ENCODE measurements around the gene GNAO1. TPM values are rescaled to one million over a fixed set of nuclear protein-coding genes. Genes with fewer than 3 reads are reported as not detected.

The GNAO1 gene
- total and polyA plus RNA-seq, 9 of the 15 experiments (the other 6 are each of a cell fraction or from before 2014, with no cell fraction given): 0.07 to 0.42 (median 0.08) TPM; not detected in 5

DNA sequence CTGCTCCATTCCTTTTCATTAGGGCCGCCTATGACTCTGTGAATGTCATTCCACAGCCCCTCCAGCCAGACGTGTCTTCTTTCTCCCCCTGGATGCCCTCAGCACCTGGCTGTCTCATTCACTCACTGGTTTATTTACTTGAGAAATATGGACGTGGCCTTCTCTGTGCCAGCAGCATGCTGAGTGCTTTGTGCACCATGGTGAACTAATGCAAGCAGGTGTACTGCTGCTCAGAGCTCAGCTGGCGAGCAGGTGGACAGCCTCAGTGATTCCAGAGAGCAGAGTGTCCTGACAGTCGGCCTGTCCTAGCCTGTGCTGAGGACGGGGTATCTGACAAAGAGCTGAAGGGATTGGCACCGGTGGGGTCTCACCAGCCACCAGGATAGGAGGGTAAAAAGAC, 96.7 kb downstream of the GNAO1 start:
- TF ChIP-seq MEIS2 (IDR thresholded peaks at IDR 0.05; ENCODE audit: partially characterized antibody) (no peak), MAX (CRISPR knock-in tag; IDR thresholded peaks at IDR 0.05) (no peak), JUNB (CRISPR knock-in tag; conservative IDR thresholded peaks at IDR 0.05) (no peak)
- H4K20me1 ChIP-seq (replicated peaks; ENCODE audit: control insufficient read depth, insufficient read depth, low read length): peaks cover 26% of the 10 kb centered on the region
- H3K4me2 ChIP-seq (ENCODE audit: insufficient read depth, low read length): no peak overlapping the region
- no peaks in the 10 kb centered on the region for H3K9me1 ChIP-seq (ENCODE audit: control insufficient read depth, insufficient read depth, low read length)
- H3K27ac ChIP-seq (ENCODE audit: extremely low read depth, low read depth, low read length): no peak overlapping the region; the same call in 2 of the 3 replicates
- H3K9me3 ChIP-seq (replicated peaks; ENCODE audit: control insufficient read depth, insufficient read depth, low read depth, low read length): no peaks in the 10 kb centered on the region
- no peaks in the 10 kb centered on the region for H3K36me3 ChIP-seq (ENCODE audit: control insufficient read depth, insufficient read depth, low read length)
- H3K27me3 ChIP-seq (ENCODE audit: control insufficient read depth in 2 of 2, insufficient read depth in 2 of 2, low read length in 2 of 2): peaks cover 19 to 49% of the 10 kb centered on the region in 2 experiments
- in situ Hi-C loops (cut with MboI): no loop called here
- no peak overlapping the region for H3K9ac ChIP-seq (ENCODE audit: insufficient read depth in 1 of 2, low read depth in 2 of 2, low read length in 2 of 2)
- FAIRE-seq (no peak), ATAC-seq (no peak), DNase-seq (ENCODE audit: extremely low read depth in 1 of 4, low spot score in 3 of 4) (no peak)
- intact Hi-C loops (cut with micrococcal nuclease): no loop called here
- H2AFZ ChIP-seq (ENCODE audit: low read depth, low read length): no peak overlapping the region
- H3K79me2 ChIP-seq (ENCODE audit: control insufficient read depth, insufficient read depth, low read length): no peaks in the 10 kb centered on the region
- H3K4me1 ChIP-seq (replicated peaks in 1 of 2; ENCODE audit: control insufficient read depth in 2 of 2, insufficient read depth in 2 of 2, low read length in 2 of 2): peaks cover 4 to 7% of the 10 kb centered on the region in 2 experiments; a peak in 4 of 5 replicates
- ChIA-PET CTCF (ENCODE audit: low intra/inter-chr PET ratio) (no interaction called here), POLR2A (no interaction called here)
- BruUV-seq (replicated peaks): no TSS peak
- no peak overlapping the region for H3K4me3 ChIP-seq
- WGBS (ENCODE audit: insufficient coverage, low coverage, missing lambda C conversion rate): 3% methylated on average over 7 of the region's 7 CpGs

- ATAC-seq: no peak
- no peaks in the 10 kb centered on the region for H3K36me3 ChIP-seq (ENCODE audit: control insufficient read depth, insufficient read depth, low read length)
- H3K9me1 ChIP-seq (ENCODE audit: control insufficient read depth, insufficient read depth, low read length): no peaks in the 10 kb centered on the region
- no peaks in the 10 kb centered on the region for H3K79me2 ChIP-seq (ENCODE audit: control insufficient read depth, insufficient read depth, low read length)
- no peak overlapping the region for H3K4me3 ChIP-seq
- no peak overlapping the region for H3K9ac ChIP-seq (ENCODE audit: insufficient read depth in 1 of 2, low read depth in 2 of 2, low read length in 2 of 2)
- H3K27ac ChIP-seq (ENCODE audit: extremely low read depth, low read depth, low read length): no peak overlapping the region
- H3K4me1 ChIP-seq (replicated peaks in 1 of 2; ENCODE audit: control insufficient read depth in 2 of 2, insufficient read depth in 2 of 2, low read length in 2 of 2): peaks cover 4 to 7% of the 10 kb centered on the region in 2 experiments; a peak in 4 of 5 replicates
- peaks cover 28 to 62% of the 10 kb centered on the region in 2 experiments for H3K27me3 ChIP-seq (ENCODE audit: control insufficient read depth in 2 of 2, insufficient read depth in 2 of 2, low read length in 2 of 2)
- no peaks in the 10 kb centered on the region for H3K9me3 ChIP-seq (replicated peaks; ENCODE audit: control insufficient read depth, insufficient read depth, low read depth, low read length)
- H4K20me1 ChIP-seq (replicated peaks; ENCODE audit: control insufficient read depth, insufficient read depth, low read length): peaks cover 26% of the 10 kb centered on the region
- no peak overlapping the region for H3K4me2 ChIP-seq (ENCODE audit: insufficient read depth, low read length)
- in situ Hi-C loops (cut with MboI) (no loop called here), intact Hi-C loops (cut with micrococcal nuclease) (no loop called here)
- no peak for DNase-seq (ENCODE audit: extremely low read depth in 1 of 4, low spot score in 3 of 4)
- CTCF ChIA-PET (ENCODE audit: low intra/inter-chr PET ratio): no interaction called here
- no peak overlapping the region for H2AFZ ChIP-seq (ENCODE audit: low read depth, low read length)
- 6% methylated on average over 9 of the region's 9 CpGs for WGBS (ENCODE audit: insufficient coverage, low coverage, missing lambda C conversion rate)
- POLR2A ChIA-PET: no interaction called here
- BruUV-seq (replicated peaks): no TSS peak
- no peak for FAIRE-seq
- TF ChIP-seq, protein P1, sequence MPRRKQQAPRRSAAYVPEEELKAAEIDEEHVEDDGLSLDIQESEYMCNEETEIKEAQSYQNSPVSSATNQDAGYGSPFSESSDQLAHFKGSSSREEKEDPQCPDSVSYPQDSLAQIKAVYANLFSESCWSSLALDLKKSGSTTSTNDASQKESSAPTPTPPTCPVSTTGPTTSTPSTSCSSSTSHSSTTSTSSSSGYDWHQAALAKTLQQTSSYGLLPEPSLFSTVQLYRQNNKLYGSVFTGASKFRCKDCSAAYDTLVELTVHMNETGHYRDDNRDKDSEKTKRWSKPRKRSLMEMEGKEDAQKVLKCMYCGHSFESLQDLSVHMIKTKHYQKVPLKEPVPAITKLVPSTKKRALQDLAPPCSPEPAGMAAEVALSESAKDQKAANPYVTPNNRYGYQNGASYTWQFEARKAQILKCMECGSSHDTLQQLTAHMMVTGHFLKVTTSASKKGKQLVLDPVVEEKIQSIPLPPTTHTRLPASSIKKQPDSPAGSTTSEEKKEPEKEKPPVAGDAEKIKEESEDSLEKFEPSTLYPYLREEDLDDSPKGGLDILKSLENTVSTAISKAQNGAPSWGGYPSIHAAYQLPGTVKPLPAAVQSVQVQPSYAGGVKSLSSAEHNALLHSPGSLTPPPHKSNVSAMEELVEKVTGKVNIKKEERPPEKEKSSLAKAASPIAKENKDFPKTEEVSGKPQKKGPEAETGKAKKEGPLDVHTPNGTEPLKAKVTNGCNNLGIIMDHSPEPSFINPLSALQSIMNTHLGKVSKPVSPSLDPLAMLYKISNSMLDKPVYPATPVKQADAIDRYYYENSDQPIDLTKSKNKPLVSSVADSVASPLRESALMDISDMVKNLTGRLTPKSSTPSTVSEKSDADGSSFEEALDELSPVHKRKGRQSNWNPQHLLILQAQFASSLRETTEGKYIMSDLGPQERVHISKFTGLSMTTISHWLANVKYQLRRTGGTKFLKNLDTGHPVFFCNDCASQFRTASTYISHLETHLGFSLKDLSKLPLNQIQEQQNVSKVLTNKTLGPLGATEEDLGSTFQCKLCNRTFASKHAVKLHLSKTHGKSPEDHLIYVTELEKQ (CRISPR knock-in tag; IDR thresholded peaks at IDR 0.05): no peak
Measured at GRCh38 chr16:56289416-56289815, 98.1 kb downstream of the GNAO1 start.
